NT2/D1 (cell line): Measurements from ENCODE around the gene SPTSSB.

ENCODE experiments used
- YY1 ChIP-seq: IDR thresholded peaks from 2 replicates; pipeline ENCODE4 v1.6.1; 2011; ENCODE audit not compliant: insufficient read length, insufficient read depth
- ZNF274 ChIP-seq: IDR thresholded peaks from 2 replicates; pipeline ENCODE4 v1.6.1; 2011; ENCODE audit warnings: mild to moderate bottlenecking, low read depth, low read length

DNA sequence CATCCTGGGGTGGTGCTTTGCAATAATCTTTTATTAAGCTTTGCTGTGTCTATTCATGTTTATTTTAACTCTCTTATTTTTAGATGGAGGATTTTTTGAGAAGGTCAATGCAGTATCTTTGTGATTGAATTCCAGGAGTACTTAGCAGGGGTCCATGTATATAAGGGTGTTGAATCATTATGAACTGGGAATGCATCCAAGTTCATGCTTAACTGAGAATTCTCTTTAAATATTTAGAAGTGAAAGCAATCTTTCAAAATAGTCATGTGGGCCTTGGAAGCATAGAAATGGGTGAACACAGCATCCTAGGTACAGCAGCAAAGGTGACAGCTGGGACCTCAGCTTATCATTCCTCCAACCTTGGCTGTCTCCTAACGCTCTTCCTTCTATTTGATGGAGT is 27.3 kb downstream of the SPTSSB start:
- TF ChIP-seq YY1 (no peak), ZNF274 (no peak)
